Measurements from ENCODE around the gene SFI1.
"Not testable (repeated sequence)": the region's sequence is repeated elsewhere in the genome, so short reads cannot be mapped to it uniquely, and the experiment has no call there.

The SFI1 gene

GRCh38 chr22:31544481-31545480 is 48.4 kb downstream of the SFI1 start:
- DNase-seq: no peak

DNA sequence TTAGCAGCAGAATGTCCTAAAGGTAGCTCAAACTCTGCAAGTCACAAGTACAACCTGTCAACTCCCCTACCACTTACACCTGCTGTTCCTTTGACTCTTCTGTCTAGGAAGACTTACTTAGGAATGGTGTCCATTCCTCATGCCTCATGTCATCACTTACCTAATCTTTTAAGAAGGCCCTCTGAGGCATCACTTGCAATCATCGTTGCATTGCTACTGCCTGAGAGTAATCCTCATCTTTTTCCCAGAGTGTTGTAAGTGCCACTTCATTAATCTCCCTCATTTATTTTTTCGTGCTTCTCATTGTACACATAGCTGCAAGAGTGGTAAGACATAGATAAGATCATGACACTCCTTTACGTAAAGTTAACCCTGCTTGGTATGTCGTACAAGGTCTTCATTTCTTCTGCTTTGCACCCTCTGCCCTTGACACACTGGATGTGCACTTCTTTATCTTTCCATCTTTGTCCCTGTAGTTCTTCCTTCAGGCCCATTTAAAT is 54.6 kb downstream of the SFI1 start:
- no peak for DNase-seq

- DNase-seq: peak; percentile 2
Observed at GRCh38 chr22:31556627-31557203, 60.4 kb downstream of the SFI1 start.

DNA sequence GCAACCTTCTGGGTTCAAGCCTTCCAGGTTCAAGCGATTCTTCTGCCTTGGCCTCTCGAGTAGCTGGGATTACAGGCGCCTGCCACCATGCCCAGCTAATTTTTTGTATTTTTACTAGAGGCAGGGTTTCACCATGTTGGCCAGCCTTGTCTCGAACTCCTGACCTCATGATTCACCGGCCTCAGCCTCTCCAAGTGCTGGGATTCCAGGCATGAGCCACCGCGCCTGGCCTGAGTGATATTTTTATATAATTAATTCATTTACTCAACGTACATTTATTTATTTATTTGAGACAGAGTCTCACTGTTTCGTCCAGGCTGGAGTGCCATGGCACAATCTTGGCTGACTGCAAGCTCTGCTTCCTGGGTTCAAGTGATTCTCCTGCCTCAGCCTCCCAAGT is 62.2 kb downstream of the SFI1 start:
- DNase-seq: not testable (repeated sequence)

DNA sequence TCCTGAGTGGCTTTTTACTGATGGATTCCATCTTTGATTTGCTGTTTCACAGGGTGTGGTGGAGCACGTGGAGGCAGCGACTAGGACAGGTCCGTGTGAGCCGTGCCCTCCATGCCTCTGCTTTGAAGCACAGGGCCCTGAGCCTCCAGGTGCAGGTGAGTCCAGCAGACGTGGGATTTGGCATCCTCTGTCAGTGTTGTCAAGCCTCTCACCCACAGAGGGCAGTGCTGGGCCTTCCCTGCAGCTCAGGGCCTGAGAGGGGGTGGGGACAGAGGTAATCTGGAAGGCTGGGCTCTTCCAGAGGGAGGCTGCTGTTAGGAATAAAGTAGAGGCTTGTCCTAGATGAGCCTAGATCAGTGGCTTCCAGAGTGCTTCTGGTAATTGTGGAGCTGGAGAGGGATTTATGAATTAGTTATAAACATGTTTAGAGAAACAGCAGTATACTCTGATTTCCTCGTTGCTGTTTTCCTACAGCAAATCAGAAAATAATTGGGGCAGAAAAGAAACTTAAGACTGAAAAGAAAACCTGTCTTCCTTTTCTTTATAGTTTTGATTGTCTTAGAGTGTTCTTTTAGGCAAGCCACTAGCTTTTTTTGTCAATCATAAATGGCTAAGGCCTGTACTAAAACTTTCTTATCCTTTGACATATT is 65.0 kb downstream of the SFI1 start:
- DNase-seq: peak; percentile 5

DNA sequence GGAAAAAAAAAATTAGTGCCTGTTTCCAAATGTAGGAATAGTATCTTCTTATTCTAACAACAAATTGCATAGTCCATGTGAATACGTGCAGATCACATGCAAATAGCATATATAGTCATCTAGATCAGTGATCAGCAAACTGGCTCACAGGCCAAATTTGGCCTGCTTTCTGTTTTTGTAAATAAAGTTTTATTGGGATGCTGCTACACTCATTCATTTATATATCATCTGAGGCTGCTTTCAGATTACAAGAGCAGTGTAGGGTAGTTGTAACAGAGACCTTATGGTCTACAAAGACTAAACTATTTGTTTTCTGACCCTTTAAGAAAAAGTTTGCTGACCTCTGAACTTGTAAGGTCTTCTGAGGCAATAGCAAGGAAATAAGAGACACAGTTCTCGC is 65.6 kb downstream of the SFI1 start:
- no peak for DNase-seq

- no peak for DNase-seq
Observed at GRCh38 chr22:31566484-31566883, 70.1 kb downstream of the SFI1 start.

DNA sequence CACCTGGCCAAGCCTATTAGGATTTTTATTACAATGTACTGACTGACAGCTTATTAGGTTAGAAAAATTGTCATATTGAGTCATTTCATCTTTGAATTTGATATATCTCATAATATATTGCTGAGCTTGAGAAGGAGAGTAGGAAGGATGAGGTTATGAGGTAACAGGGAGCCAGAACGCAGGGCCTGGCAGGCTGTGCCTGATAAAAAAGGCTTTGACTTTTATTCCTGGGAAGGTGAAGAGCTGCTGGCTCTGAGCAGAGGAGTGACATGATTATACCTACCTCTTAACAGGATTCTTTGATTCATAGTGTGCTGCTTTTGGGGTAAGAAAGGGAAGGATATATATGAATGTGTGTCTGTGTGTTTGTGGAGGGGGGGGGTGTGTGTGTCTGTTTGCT is 70.9 kb downstream of the SFI1 start:
- DNase-seq: no peak

DNA sequence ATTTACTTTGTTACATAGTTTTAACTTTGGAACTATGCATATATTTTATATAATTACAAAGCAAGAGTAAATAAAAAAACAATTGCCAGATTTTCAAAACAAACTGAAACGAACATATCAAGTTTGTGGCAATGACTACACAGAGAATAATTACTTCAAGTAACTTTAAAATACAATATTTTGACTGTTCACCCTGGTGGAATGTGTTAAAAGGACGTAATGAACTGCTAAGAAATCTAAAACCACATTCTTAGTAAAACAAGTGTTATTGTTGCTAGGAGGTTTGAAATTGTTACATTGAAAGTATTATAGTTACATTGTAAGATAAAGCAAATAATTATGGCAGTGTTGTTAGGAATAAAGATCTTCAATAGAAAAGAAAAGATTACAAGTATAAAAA is 71.4 kb downstream of the SFI1 start:
- DNase-seq: no peak

DNA sequence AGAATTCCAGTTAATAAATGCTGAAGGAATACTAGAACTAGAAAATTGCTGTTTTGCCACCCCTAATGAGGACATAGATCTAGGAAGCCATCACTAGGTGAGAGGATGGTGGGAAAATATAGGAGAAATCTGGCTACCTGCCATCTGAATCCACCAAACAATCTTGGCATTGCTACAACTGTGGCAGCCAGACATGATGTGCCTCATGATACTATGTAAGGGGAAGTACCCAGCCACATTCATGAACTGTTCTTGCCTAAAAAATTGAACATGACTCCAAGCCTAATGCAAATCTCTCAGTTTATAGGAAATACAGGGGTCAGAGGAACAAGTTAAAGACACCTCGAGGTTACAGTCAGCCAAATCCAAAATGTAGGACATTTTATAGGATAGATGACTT is 72.8 kb downstream of the SFI1 start:
- DNase-seq: no peak

DNA sequence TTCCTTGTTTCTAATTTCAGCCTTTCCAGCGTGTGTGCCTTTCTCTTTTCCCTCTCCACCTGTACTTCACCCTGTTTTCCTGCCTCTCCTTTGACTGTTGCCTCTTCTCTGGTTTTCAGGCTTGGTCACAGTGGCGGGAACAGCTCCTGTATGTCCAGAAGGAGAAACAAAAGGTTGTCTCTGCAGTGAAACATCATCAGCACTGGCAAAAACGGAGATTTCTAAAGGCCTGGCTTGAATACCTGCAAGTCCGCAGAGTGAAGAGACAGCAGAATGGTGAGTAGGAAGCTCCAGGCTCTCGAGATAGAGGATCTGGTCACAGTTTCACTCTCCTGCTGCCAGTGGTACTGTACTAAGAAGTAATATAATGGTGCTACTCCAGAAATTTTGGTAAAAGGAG is 76.6 kb downstream of the SFI1 start:
- DNase-seq: no peak

- no peak for DNase-seq
Observed at GRCh38 chr22:31574055-31574670, 77.8 kb downstream of the SFI1 start.

- DNase-seq: no peak
Observed at GRCh38 chr22:31575190-31575589, 78.9 kb downstream of the SFI1 start.

DNA sequence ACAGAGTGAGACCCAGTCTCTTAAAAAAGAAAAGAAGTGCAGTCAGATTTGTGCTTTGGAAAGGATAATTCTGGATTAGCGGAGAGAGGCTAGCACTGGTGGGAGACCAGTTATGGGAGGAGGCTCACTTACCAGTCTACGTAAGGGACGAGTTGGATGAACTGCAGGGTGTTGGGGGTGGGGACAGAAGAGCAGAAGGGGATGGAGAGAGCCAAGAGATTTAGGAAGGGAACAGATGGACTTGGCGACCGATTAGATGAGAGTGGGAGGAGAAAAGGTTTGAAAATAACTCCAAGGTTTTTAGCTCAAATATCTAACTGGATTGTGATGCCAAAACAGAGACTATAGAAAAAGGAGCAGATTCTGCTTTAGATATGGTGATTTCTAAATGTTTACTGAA is 81.4 kb downstream of the SFI1 start:
- DNase-seq: no peak

DNA sequence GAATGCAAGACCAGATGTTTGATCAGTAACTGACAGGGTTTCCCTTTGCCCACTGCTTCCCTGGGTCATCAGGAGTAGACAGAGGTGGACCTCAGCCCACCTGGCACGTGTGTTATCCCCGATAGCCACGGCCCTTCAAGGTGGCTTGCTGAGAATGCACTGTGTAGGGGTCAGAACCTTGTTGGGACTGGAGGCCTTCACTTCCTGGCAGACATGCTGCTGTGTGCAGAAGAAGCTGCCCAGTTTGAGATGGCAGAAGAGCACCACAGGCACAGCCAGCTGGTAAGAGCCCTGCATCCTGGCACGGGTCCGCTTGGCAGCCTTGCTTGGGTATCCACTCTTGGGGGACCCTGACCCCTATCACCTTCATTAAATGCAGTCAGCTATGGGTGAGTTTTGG is 81.8 kb downstream of the SFI1 start:
- no peak for DNase-seq

- DNase-seq: no peak
Observed at GRCh38 chr22:31579835-31580242, 83.5 kb downstream of the SFI1 start.

DNA sequence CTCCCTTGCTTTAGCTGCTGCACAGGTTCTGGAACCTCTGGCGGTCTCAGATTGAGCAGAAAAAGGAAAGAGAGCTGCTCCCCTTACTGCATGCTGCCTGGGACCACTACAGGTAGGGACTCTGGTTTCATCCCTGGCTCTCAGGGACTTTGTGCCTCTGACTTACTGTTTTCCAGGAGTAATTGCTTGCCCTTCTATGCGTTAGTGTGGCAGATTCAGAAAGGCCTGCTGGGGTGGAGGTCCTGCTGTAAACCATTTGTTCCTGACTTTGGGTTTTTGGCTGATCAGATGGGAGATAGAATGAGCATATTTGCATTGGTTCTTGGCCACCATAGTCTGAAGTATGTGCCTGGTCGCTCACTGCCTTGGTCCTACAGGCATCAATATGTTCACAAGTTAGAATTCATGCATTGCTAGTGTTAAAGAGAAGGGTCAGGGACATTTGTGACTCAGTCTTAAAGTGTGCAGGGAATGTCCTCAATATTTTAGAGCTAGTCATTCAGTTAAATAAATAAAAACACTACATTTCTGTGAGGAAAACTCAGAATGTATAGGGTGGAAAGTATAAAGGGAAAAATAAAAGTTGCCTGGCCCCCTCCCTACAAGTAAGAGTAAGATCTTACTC is 87.6 kb downstream of the SFI1 start:
- DNase-seq: no peak

GRCh38 chr22:31584804-31585160 is 88.4 kb downstream of the SFI1 start:
- no peak for DNase-seq

DNA sequence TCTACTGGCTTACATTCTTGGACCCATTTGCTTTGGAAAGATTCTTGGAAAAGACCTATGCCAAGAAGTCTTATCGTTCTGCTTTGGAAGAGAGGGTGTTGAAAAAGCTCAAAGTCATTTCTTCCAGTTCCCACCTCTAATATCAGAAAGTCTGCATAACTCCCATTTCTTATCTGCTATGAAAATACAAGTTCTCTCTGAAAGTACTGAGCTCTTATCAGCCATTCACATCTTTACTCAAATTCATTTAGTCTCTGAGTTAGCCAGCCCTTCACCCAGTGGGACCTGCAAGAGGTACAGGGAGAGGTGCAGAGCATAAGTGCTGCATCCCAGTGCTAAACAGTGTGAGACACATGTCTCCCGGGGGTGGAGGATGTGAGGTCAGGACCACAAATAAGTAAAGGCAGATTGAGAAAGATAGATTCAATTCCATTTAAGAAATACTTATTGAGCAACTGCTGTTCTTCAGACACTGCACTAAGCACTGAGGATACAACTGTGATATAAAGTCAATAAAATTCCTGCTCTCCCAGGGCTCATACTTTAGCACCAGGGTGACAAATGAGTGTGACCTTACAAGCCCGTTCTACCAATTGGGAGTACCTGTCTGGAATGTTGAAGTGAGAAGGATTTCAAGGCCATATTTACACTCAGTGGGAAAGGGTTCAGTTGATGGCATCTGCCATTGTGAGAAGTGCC is 89.0 kb downstream of the SFI1 start:
- no peak for DNase-seq

- DNase-seq: no peak
Observed at GRCh38 chr22:31586137-31586920, 90.0 kb downstream of the SFI1 start.

DNA sequence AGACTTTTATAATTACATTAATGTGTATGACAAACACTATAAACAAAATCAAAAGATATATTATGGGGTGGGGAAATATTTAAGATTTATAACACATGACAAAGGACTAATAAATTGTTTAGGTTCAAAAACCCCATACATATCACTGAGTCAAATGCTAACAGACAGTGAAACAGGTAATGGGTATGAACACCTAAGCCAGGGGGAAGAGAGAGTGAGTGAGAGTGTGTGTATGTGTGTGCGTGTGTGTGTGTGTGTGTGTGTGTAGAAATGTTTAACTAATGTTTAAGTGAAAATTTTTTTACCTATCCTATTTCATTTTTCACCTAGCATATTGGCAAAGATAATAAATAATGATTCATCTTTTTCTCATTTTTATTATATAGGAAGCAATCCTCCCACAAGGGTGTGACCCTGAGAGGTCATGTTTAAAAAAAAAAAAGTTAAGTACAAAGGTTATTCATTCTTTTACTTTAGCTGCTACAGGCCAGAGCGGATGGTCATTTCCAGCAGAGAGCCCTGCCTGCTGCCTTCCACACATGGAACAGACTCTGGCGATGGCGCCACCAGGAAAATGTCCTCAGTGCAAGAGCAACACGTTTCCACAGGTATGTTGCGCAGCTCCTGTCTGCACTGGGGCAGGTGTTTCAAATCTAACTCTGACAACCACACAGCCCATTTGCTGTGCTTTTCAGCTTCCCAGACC is 92.8 kb downstream of the SFI1 start:
- DNase-seq: no peak
